Left lung (tissue), 10 donors: ENCODE measurements around the gene NDRG4. TPM values are rescaled to one million over a fixed set of nuclear protein-coding genes. Genes with fewer than 3 reads are reported as not detected.

Experiments
- ATAC-seq: fragments of 200-7000 bp; cut with Tn5 transposase; one replicate; pipeline ENCODE4 v1.9.1; 2020; ENCODE audit warnings: moderate library complexity
- DNase-seq, 4 donors: peaks; one replicate each; pipeline ENCODE4 v3.0.0-alpha.2; 2013 to 2020
- H3K27ac ChIP-seq, 2 donors: fragments of 200-600 bp; sonication (generic) in 1 of 2; one replicate each; pipeline versions ENCODE4 v1.5.0 to v1.8.0; 2020 to 2021
- H3K27me3 ChIP-seq, 2 donors: fragments of 200-600 bp; sonication (generic) in 1 of 2; one replicate each; pipeline versions ENCODE4 v1.5.0 to v1.8.0; 2020 to 2021
- H3K36me3 ChIP-seq, 2 donors: fragments of 200-600 bp; sonication (generic) in 1 of 2; one replicate each; pipeline versions ENCODE4 v1.5.0 to v1.8.0; 2020 to 2021
- H3K4me1 ChIP-seq, 2 donors: fragments of 200-600 bp; one replicate each; pipeline ENCODE4 v1.8.0; 2021
- H3K4me3 ChIP-seq, 2 donors: fragments of 200-600 bp; sonication (generic) in 1 of 2; one replicate each; pipeline versions ENCODE4 v1.5.0 to v1.8.0; 2020 to 2021; ENCODE audit warnings: mild to moderate bottlenecking in 1 of 2
- H3K9me3 ChIP-seq, 2 donors: fragments of 200-600 bp; sonication (generic) in 1 of 2; one replicate each; pipeline versions ENCODE4 v1.5.0 to v1.8.0; 2020 to 2021
- CTCF ChIP-seq, 2 donors: fragments of 200-600 bp; sonication (generic) in 1 of 2; IDR thresholded peaks; one replicate each; pipeline versions ENCODE4 v1.5.0 to v1.8.0; 2021; ENCODE audit warnings: antibody characterized with exemption in 2 of 2
- intact Hi-C, 2 donors: fragments of 100-400 bp; cut with DNase I; formaldehyde crosslinking; loops; one replicate each; pipeline versions ENCODE4 v1.11.2 to v1.14.2; 2022
- polyA plus RNA-seq, 6 donors: library from polyadenylated mRNA; unstranded; fragments of 120-200 nt; gene quantifications; one replicate each; pipeline ENCODE4 v1.2.1, GENCODE V29; 2013; ENCODE audit not compliant: insufficient read length in 6 of 6
- total RNA-seq, 2 donors: library from RNA; stranded (reverse); fragmentation: NEBNext Ultra II Directional; extraction: Animal tissue kit (Norgen Biotek cat#: 25700); gene quantifications; one replicate each; pipeline ENCODE4 v1.2.1, GENCODE V29; 2021
- donor health status: DM: no; HTN: yes; CAD: no.
- donor health status: DM: no; HTN: no; CAD: no.

The NDRG4 gene
- total and polyA plus RNA-seq, 8 donors, result 10.0 to 16.3 (median 13.1) TPM

- no peak overlapping the region for H3K4me3 ChIP-seq
- no peaks in the 10 kb centered on the region for H3K27me3 ChIP-seq
- ATAC-seq, result no peak
- H3K36me3 ChIP-seq, result peaks cover 5 to 100% of the 10 kb centered on the region in 2 donors
- intact Hi-C loops, result no loop called here
- DNase-seq, result no peak
- H3K27ac ChIP-seq, result no peak overlapping the region
- no peaks in the 10 kb centered on the region for H3K9me3 ChIP-seq
- TF ChIP-seq CTCF (IDR thresholded peaks at IDR 0.05), result no peak
- H3K4me1 ChIP-seq, result no peaks in the 10 kb centered on the region
Observed at GRCh38 chr16:58533751-58534470, 34.0 kb downstream of the NDRG4 start.

GRCh38 chr16:58535100-58535499 is 35.2 kb downstream of the NDRG4 start:
- Histone ChIP-seq H3K9me3 (no peaks in the 10 kb centered on the region), H3K4me1 (no peaks in the 10 kb centered on the region), H3K27me3 (no peaks in the 10 kb centered on the region), H3K4me3 (no peak overlapping the region), H3K27ac (no peak overlapping the region), H3K36me3 (peaks cover 13 to 100% of the 10 kb centered on the region in 2 donors)
- DNase-seq, result no peak
- intact Hi-C loops, result no loop called here
- TF ChIP-seq CTCF (IDR thresholded peaks at IDR 0.05), result no peak
- ATAC-seq, result no peak

GRCh38 chr16:58536278-58536677 is 36.3 kb downstream of the NDRG4 start:
- Histone ChIP-seq H3K4me3 (no peak overlapping the region), H3K27ac (no peak overlapping the region), H3K9me3 (no peaks in the 10 kb centered on the region), H3K36me3 (peaks cover 16 to 100% of the 10 kb centered on the region in 2 donors), H3K4me1 (no peaks in the 10 kb centered on the region), H3K27me3 (no peaks in the 10 kb centered on the region)
- ATAC-seq (no peak), DNase-seq (no peak)
- no peak for TF ChIP-seq CTCF (IDR thresholded peaks at IDR 0.05)
- intact Hi-C loops, result no loop called here

DNA sequence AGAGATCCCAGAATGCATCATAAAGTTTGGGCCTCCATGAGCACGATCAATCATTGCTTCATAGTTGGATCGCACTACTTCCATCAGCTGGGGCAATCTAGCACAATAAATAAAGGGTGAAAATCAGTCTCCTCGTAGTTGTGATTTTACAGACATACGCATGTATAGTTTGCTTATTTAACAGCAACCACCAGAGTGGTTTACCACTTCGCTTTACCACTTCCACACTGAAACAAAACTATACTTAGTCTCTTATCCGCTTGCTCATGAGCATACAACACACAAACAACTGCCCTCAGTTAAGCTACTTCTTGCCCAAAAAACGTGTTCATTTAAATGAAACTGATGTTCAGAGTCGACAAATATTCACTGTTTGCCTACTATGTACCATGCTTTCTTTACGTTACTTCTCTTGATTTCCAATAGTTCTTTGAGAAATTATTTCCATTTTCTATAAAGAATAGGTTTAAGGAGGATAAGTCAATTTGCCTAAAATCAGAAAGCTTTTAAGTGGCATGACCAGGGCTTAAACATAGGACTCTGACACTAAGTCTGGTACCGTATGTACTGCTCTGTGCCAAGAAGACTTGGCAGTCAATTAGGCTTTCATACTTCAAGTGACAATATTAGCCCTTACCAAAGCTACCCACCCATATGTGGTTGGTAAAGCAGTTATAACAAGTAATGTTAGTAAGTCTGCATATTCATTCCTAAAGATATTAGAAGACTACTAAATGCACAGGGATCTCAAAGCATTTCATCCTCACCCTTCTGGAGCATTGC is 37.4 kb downstream of the NDRG4 start:
- H3K4me1 ChIP-seq, result no peaks in the 10 kb centered on the region
- H3K27ac ChIP-seq, result no peak overlapping the region
- peaks cover 18 to 100% of the 10 kb centered on the region in 2 donors for H3K36me3 ChIP-seq
- ATAC-seq, result no peak
- no peaks in the 10 kb centered on the region for H3K9me3 ChIP-seq
- DNase-seq, result no peak
- no peak overlapping the region for H3K4me3 ChIP-seq
- H3K27me3 ChIP-seq, result no peaks in the 10 kb centered on the region
- no peak for TF ChIP-seq CTCF (IDR thresholded peaks at IDR 0.05)
- intact Hi-C loops, result no loop called here

- no peak for DNase-seq
Observed at GRCh38 chr16:58541711-58542110, 41.8 kb downstream of the NDRG4 start.

More at GRCh38 chr16:58541711-58542110, 41.8 kb downstream of the NDRG4 start:
- Histone ChIP-seq H3K27ac (no peak overlapping the region), H3K4me3 (no peak overlapping the region), H3K27me3 (no peaks in the 10 kb centered on the region), H3K9me3 (no peaks in the 10 kb centered on the region), H3K4me1 (no peaks in the 10 kb centered on the region), H3K36me3 (peaks cover 22 to 100% of the 10 kb centered on the region in 2 donors)
- ATAC-seq, result no peak
- no peak for TF ChIP-seq CTCF (IDR thresholded peaks at IDR 0.05)
- intact Hi-C loops, result no loop called here
